Fibroblast of gingiva (primary cell): Measurements from ENCODE around the gene COX8C.
"Not testable (repeated sequence)": the region's sequence is repeated elsewhere in the genome, so short reads cannot be mapped to it uniquely, and the experiment has no call there.

Source experiments
- DNase-seq: peaks from one replicate; pipeline ENCODE4 v3.0.0-alpha.2; 2011; ENCODE audit warnings: low read depth

Gene COX8C

GRCh38 chr14:93369713-93370266, 22.8 kb downstream of the COX8C start:
- DNase-seq: no peak

GRCh38 chr14:93375673-93376156, 28.7 kb downstream of the COX8C start:
- no peak for DNase-seq

GRCh38 chr14:93379831-93380230, 32.8 kb downstream of the COX8C start:
- no peak for DNase-seq

GRCh38 chr14:93381644-93382043, 34.7 kb downstream of the COX8C start:
- no peak for DNase-seq

GRCh38 chr14:93384256-93384655, 37.3 kb downstream of the COX8C start:
- DNase-seq: not testable (repeated sequence)

- DNase-seq: no peak
Observed at GRCh38 chr14:93395231-93395630, 48.2 kb downstream of the COX8C start.

GRCh38 chr14:93396456-93396855, 49.5 kb downstream of the COX8C start:
- no peak for DNase-seq
